Measurements from ENCODE around the gene SDHAF2. TPM values are rescaled to one million over a fixed set of nuclear protein-coding genes. Genes with fewer than 3 reads are reported as not detected.

Gene SDHAF2
- total and polyA plus RNA-seq, 9 of the 15 experiments (the other 6 are each of a cell fraction or from before 2014, with no cell fraction given), result 21.2 to 144 (median 40.4) TPM

DNA sequence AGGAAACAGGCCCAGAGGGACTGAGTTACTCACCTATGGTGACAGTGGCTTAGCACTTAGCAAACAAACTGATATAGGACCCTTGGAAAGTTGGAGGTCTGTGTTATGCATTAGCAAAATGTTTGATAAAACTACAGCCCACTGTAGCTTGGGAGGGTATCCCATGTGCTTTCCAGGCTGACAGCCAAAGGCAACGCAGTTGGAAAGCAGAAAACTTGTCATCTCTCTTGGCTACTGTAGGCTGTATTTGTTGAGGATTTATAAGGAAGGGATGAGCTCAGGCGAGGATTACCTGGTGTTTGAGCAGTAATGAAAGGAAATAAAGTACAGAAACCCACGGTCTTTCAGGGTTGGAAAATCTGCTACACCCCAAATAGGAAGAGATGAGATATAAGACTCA, 23.8 kb downstream of the SDHAF2 start (continued):
- TF ChIP-seq, protein P1, sequence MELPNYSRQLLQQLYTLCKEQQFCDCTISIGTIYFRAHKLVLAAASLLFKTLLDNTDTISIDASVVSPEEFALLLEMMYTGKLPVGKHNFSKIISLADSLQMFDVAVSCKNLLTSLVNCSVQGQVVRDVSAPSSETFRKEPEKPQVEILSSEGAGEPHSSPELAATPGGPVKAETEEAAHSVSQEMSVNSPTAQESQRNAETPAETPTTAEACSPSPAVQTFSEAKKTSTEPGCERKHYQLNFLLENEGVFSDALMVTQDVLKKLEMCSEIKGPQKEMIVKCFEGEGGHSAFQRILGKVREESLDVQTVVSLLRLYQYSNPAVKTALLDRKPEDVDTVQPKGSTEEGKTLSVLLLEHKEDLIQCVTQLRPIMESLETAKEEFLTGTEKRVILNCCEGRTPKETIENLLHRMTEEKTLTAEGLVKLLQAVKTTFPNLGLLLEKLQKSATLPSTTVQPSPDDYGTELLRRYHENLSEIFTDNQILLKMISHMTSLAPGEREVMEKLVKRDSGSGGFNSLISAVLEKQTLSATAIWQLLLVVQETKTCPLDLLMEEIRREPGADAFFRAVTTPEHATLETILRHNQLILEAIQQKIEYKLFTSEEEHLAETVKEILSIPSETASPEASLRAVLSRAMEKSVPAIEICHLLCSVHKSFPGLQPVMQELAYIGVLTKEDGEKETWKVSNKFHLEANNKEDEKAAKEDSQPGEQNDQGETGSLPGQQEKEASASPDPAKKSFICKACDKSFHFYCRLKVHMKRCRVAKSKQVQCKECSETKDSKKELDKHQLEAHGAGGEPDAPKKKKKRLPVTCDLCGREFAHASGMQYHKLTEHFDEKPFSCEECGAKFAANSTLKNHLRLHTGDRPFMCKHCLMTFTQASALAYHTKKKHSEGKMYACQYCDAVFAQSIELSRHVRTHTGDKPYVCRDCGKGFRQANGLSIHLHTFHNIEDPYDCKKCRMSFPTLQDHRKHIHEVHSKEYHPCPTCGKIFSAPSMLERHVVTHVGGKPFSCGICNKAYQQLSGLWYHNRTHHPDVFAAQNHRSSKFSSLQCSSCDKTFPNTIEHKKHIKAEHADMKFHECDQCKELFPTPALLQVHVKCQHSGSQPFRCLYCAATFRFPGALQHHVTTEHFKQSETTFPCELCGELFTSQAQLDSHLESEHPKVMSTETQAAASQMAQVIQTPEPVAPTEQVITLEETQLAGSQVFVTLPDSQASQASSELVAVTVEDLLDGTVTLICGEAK (IDR thresholded peaks at IDR 0.05), result no peak
- TF ChIP-seq, protein P1 (CRISPR knock-in tag; IDR thresholded peaks at IDR 0.05), result no peak
- TF ChIP-seq NCOA4 (IDR thresholded peaks at IDR 0.05; ENCODE audit: partially characterized antibody) (no peak), ZNF79 (CRISPR knock-in tag; IDR thresholded peaks at IDR 0.05; ENCODE audit: low read depth) (no peak), KAT8 (IDR thresholded peaks at IDR 0.05; ENCODE audit: low read depth) (no peak), BRD4 (IDR thresholded peaks at IDR 0.05) (no peak), ZNF212 (CRISPR knock-in tag; IDR thresholded peaks at IDR 0.05) (no peak), ZNF217 (CRISPR knock-in tag; IDR thresholded peaks at IDR 0.05) (no peak), ZNF121 (CRISPR knock-in tag; conservative IDR thresholded peaks at IDR 0.05) (no peak), MIER1 (IDR thresholded peaks at IDR 0.05; ENCODE audit: low read depth) (no peak), PCBP1 (IDR thresholded peaks at IDR 0.05; ENCODE audit: low read depth, low read length, poor library complexity, severe bottlenecking) (no peak)
- TF ChIP-seq, protein P2, sequence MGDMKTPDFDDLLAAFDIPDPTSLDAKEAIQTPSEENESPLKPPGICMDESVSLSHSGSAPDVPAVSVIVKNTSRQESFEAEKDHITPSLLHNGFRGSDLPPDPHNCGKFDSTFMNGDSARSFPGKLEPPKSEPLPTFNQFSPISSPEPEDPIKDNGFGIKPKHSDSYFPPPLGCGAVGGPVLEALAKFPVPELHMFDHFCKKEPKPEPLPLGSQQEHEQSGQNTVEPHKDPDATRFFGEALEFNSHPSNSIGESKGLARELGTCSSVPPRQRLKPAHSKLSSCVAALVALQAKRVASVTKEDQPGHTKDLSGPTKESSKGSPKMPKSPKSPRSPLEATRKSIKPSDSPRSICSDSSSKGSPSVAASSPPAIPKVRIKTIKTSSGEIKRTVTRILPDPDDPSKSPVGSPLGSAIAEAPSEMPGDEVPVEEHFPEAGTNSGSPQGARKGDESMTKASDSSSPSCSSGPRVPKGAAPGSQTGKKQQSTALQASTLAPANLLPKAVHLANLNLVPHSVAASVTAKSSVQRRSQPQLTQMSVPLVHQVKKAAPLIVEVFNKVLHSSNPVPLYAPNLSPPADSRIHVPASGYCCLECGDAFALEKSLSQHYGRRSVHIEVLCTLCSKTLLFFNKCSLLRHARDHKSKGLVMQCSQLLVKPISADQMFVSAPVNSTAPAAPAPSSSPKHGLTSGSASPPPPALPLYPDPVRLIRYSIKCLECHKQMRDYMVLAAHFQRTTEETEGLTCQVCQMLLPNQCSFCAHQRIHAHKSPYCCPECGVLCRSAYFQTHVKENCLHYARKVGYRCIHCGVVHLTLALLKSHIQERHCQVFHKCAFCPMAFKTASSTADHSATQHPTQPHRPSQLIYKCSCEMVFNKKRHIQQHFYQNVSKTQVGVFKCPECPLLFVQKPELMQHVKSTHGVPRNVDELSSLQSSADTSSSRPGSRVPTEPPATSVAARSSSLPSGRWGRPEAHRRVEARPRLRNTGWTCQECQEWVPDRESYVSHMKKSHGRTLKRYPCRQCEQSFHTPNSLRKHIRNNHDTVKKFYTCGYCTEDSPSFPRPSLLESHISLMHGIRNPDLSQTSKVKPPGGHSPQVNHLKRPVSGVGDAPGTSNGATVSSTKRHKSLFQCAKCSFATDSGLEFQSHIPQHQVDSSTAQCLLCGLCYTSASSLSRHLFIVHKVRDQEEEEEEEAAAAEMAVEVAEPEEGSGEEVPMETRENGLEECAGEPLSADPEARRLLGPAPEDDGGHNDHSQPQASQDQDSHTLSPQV (IDR thresholded peaks at IDR 0.05), result no peak
